Immature natural killer cell (primary cell): ENCODE data around the gene B2M. TPM values are rescaled to one million over a fixed set of nuclear protein-coding genes. Genes with fewer than 3 reads are reported as not detected.

Experiments
- DNase-seq, 3 donors: peaks; one replicate each; pipeline ENCODE4 v3.0.0; 2022; ENCODE audit warnings: mixed read lengths in 1 of 3
- H3K27ac Mint-ChIP-seq, 6 donors: one replicate each; pipeline ENCODE4 v1.8.0; 2020; ENCODE audit warnings: mixed read lengths in 6 of 6, mild to moderate bottlenecking in 5 of 6, inconsistent platforms in 4 of 6, moderate library complexity in 3 of 6
- H3K27me3 Mint-ChIP-seq, 3 donors: one replicate each; pipeline ENCODE4 v1.8.0; 2020 to 2021; ENCODE audit warnings: low read depth in 3 of 3, mild to moderate bottlenecking in 3 of 3, mixed read lengths in 3 of 3, moderate library complexity in 3 of 3, inconsistent platforms in 1 of 3
- H3K36me3 Mint-ChIP-seq, 3 donors: one replicate each; pipeline ENCODE4 v1.8.0; 2020; ENCODE audit warnings: mixed read lengths in 3 of 3, inconsistent platforms in 2 of 3, mild to moderate bottlenecking in 2 of 3
- H3K4me1 Mint-ChIP-seq, 2 donors: one replicate each; pipeline ENCODE4 v1.8.0; 2020; ENCODE audit warnings: inconsistent platforms in 2 of 2, mild to moderate bottlenecking in 2 of 2, mixed read lengths in 2 of 2, moderate library complexity in 1 of 2
- H3K4me3 Mint-ChIP-seq, 5 donors: one replicate each; pipeline ENCODE4 v1.8.0; 2020; ENCODE audit warnings: mild to moderate bottlenecking in 5 of 5, mixed read lengths in 5 of 5, inconsistent platforms in 3 of 5, moderate library complexity in 3 of 5
- H3K9me3 Mint-ChIP-seq, 6 donors: one replicate each; pipeline ENCODE4 v1.8.0; 2020; ENCODE audit warnings: mild to moderate bottlenecking in 6 of 6, mixed read lengths in 6 of 6, inconsistent platforms in 4 of 6, moderate library complexity in 3 of 6
- polyA plus RNA-seq, 3 donors: library from polyadenylated mRNA; unstranded; fragments of 300-500 nt; fragmentation: Illumina TruSeq; gene quantifications; one replicate each; pipeline ENCODE4 v1.2.3, GENCODE V29; 2021

Gene B2M
- polyA plus RNA-seq: over 10,000 TPM; 41,154 to 70,702 (median 45,494) TPM

GRCh38 chr15:44711096-44711742 is at the start of gene B2M, which contains the start of gene PATL2:
Gene B2M, plus strand, starts transcription at chr15:44711517. Its CDS starts 30 bp downstream, at chr15:44711547.
Gene PATL2, minus strand, starts transcription at chr15:44711323. Its CDS starts 34,833 bp downstream, at chr15:44676490.
- Mint-ChIP-seq H3K27ac (peak within 1 kb of the TSS; percentile 100), H3K4me3 (peak within 1 kb of the TSS; percentile 86 to 100 (median 99)), H3K9me3 (peaks cover 0 to 3% (median 0%) of the 10 kb centered on the region in 6 donors), H3K36me3 (peaks cover 47 to 51% (median 49%) of the 10 kb centered on the region in 3 donors), H3K4me1 (peaks cover 49 to 65% of the 10 kb centered on the region in 2 donors), H3K27me3 (peaks cover 33 to 50% (median 41%) of the 10 kb centered on the region in 3 donors)
- DNase-seq: peak; percentile 97 to 99 (median 97)

GRCh38 chr15:44661576-44661975 is 49.7 kb upstream of the B2M start:
- DNase-seq: no peak
- Mint-ChIP-seq H3K36me3 (peaks cover 12 to 18% (median 13%) of the 10 kb centered on the region in 3 donors), H3K9me3 (no peaks in the 10 kb centered on the region), H3K27me3 (peaks cover 4 to 13% (median 7%) of the 10 kb centered on the region in 3 donors), H3K27ac (peak overlapping the region; percentile 91 to 99 (median 96)), H3K4me1 (peaks cover 44 to 69% of the 10 kb centered on the region in 2 donors), H3K4me3 (peak overlapping the region; percentile 46 to 99 (median 55))

DNA sequence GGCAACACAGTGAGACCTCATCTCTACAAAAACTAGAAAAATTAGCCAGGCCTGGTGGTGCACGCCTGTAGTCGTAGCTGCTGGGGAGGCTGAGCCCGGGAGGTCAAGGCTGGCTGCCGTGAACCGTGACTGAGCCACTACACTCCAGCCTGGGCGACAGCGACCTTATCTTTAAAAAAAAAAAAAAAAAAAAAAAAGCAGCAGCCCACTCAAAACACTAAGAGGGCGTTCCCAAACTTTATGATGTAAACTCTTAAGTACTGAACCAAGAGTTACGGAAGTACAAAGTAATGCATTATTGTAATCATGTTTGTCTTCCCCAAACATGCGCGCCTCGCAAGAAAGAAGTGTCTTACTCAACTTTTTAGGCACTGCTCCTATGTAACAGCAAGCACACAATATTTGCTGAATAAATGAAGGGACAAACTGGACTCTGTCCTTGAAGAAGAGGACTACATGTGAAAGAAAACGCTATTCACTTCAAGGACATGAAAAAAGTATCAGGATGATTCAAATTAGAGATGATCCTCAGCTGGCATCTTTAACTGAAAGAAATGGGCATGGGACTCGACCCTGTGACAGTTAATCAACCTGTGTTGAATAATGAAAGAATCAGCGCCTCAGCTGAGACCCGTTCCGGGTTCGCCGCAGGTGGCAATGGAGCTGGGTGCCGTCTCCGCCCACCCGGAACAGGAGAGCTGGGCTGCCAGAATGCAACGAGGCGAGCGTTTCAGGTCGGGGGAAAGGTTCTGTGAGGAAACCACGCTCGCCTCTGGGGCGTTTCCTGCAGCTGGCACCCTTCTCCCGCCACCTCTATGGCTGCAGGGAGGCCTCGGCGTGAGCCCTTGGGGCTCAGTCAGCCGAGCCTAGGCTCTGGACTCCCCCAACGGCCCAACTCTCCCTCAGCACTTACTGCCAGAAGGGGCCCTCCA is 48.6 kb upstream of the B2M start:
- peak; percentile 87 to 89 (median 89) for DNase-seq
- Mint-ChIP-seq H3K27ac (peak overlapping the region; percentile 92 to 99 (median 96)), H3K36me3 (peaks cover 4 to 14% (median 6%) of the 10 kb centered on the region in 3 donors), H3K9me3 (no peaks in the 10 kb centered on the region), H3K27me3 (peaks cover 4 to 13% (median 7%) of the 10 kb centered on the region in 3 donors), H3K4me1 (peaks cover 52 to 70% of the 10 kb centered on the region in 2 donors), H3K4me3 (peak overlapping the region; percentile 97 to 99 (median 97))

GRCh38 chr15:44663410-44664308 is 47.7 kb upstream of the B2M start, which contains the start of gene SPG11:
Gene SPG11, minus strand, starts transcription at chr15:44663662. Its CDS starts 15 bp downstream, at chr15:44663647.
- peak within 1 kb of the TSS; percentile 92 to 99 (median 96) for H3K27ac Mint-ChIP-seq
- peak within 1 kb of the TSS; percentile 97 to 99 (median 97) for H3K4me3 Mint-ChIP-seq
- no peaks in the 10 kb centered on the region for H3K9me3 Mint-ChIP-seq
- H3K4me1 Mint-ChIP-seq: peaks cover 52 to 70% of the 10 kb centered on the region in 2 donors
- DNase-seq: peak; percentile 94 to 96 (median 95)
- peaks cover 11 to 20% (median 14%) of the 10 kb centered on the region in 3 donors for H3K36me3 Mint-ChIP-seq
- peaks cover 4 to 15% (median 7%) of the 10 kb centered on the region in 3 donors for H3K27me3 Mint-ChIP-seq

GRCh38 chr15:44666210-44667038 is 44.9 kb upstream of the B2M start:
- Mint-ChIP-seq H3K27me3 (peaks cover 4 to 15% (median 7%) of the 10 kb centered on the region in 3 donors), H3K9me3 (no peaks in the 10 kb centered on the region)
- peak; percentile 32 to 44 (median 32) for DNase-seq

DNA sequence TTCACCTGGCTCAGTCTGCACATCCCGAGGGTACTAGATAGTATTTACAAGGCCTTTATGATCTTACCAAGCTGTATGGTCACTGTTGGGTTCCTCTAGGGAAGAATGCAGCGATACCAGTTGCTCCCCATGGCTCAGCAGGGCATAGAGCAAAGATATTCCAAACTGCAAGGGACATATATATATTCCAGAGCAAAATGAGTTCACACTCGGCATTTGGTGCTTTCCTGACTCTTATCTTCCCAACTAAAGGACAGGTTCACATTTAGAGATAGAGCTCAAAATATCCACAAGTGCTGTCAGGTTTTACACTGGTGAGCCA is 44.3 kb upstream of the B2M start:
- Mint-ChIP-seq H3K27me3 (peaks cover 4 to 15% (median 7%) of the 10 kb centered on the region in 3 donors), H3K9me3 (no peaks in the 10 kb centered on the region), H3K4me1 (peaks cover 45 to 58% of the 10 kb centered on the region in 2 donors), H3K4me3 (peak overlapping the region; percentile 46 to 86 (median 67)), H3K36me3 (peaks cover 11 to 18% (median 12%) of the 10 kb centered on the region in 3 donors), H3K27ac (peak overlapping the region; percentile 88 to 97 (median 94))
- no peak for DNase-seq

More at GRCh38 chr15:44666210-44667038, 44.9 kb upstream of the B2M start:
- H3K36me3 Mint-ChIP-seq: peaks cover 7 to 17% (median 12%) of the 10 kb centered on the region in 3 donors
- H3K4me1 Mint-ChIP-seq: peaks cover 45 to 58% of the 10 kb centered on the region in 2 donors
- peak overlapping the region; percentile 88 to 97 (median 94) for H3K27ac Mint-ChIP-seq
- H3K4me3 Mint-ChIP-seq: peak overlapping the region; percentile 46 to 86 (median 67)

DNA sequence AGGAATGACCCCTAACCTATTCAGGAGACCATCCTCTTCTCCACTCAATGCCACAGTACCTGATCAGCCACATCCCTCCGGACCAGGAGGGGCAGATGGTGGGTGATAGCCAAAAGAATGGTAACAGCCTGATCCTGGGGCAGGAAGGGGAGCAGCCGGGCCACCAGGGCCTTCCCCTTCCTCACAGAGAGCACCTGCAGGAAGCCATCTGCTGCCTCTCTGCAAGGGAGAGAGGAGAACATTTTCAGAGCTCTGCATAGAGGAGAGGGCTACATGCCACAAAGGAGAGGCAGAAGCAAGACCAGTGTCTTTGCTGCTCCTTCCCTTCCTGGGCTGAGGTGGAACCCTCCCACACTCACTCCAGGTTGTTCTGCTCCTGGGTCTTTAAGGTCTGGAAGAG is 42.4 kb upstream of the B2M start:
- Mint-ChIP-seq H3K9me3 (no peaks in the 10 kb centered on the region), H3K4me1 (peaks cover 52 to 56% of the 10 kb centered on the region in 2 donors), H3K36me3 (peaks cover 12 to 26% (median 15%) of the 10 kb centered on the region in 3 donors), H3K27ac (peak overlapping the region in 2 of 6 donors; percentile 17 to 86), H3K4me3 (no peak overlapping the region), H3K27me3 (peaks cover 0 to 3% (median 2%) of the 10 kb centered on the region in 3 donors)
- no peak for DNase-seq

- peaks cover 54 to 58% of the 10 kb centered on the region in 2 donors for H3K4me1 Mint-ChIP-seq
- no peaks in the 10 kb centered on the region for H3K9me3 Mint-ChIP-seq
- no peak overlapping the region for H3K4me3 Mint-ChIP-seq
- H3K36me3 Mint-ChIP-seq: peaks cover 12 to 26% (median 15%) of the 10 kb centered on the region in 3 donors
- H3K27ac Mint-ChIP-seq: peak overlapping the region in 4 of 6 donors; percentile 36 to 85 (median 60)
- peaks cover 0 to 3% (median 2%) of the 10 kb centered on the region in 3 donors for H3K27me3 Mint-ChIP-seq
- DNase-seq: no peak
Measured at GRCh38 chr15:44670087-44670950, 41.0 kb upstream of the B2M start.

- Mint-ChIP-seq H3K9me3 (no peaks in the 10 kb centered on the region), H3K27me3 (peaks cover 0 to 9% (median 2%) of the 10 kb centered on the region in 3 donors), H3K4me1 (peaks cover 66 to 69% of the 10 kb centered on the region in 2 donors), H3K4me3 (peak overlapping the region in 3 of 5 donors; percentile 12 to 38 (median 17)), H3K36me3 (peaks cover 3 to 16% (median 9%) of the 10 kb centered on the region in 3 donors), H3K27ac (peak overlapping the region in 5 of 6 donors; percentile 50 to 86 (median 64))
- no peak for DNase-seq
Measured at GRCh38 chr15:44673639-44674038, 37.7 kb upstream of the B2M start.

GRCh38 chr15:44675911-44676310 is 35.4 kb upstream of the B2M start:
- peak overlapping the region; percentile 77 to 84 (median 82) for H3K4me3 Mint-ChIP-seq
- peak overlapping the region; percentile 89 to 99 (median 95) for H3K27ac Mint-ChIP-seq
- peaks cover 3 to 18% (median 12%) of the 10 kb centered on the region in 3 donors for H3K36me3 Mint-ChIP-seq
- peaks cover 2 to 9% (median 5%) of the 10 kb centered on the region in 3 donors for H3K27me3 Mint-ChIP-seq
- H3K9me3 Mint-ChIP-seq: peaks cover 0 to 9% (median under 1%) of the 10 kb centered on the region in 6 donors
- H3K4me1 Mint-ChIP-seq: peaks cover 83 to 86% of the 10 kb centered on the region in 2 donors
- DNase-seq: no peak

GRCh38 chr15:44676676-44677075 is 34.6 kb upstream of the B2M start:
- peaks cover 88 to 89% of the 10 kb centered on the region in 2 donors for H3K4me1 Mint-ChIP-seq
- DNase-seq: peak; percentile 58 to 62 (median 60)

More at GRCh38 chr15:44676676-44677075, 34.6 kb upstream of the B2M start:
- Mint-ChIP-seq H3K27me3 (peaks cover 2 to 9% (median 5%) of the 10 kb centered on the region in 3 donors), H3K9me3 (peaks cover 0 to 9% (median 3%) of the 10 kb centered on the region in 6 donors), H3K27ac (peak overlapping the region; percentile 89 to 99 (median 95)), H3K36me3 (peaks cover 9 to 21% (median 9%) of the 10 kb centered on the region in 3 donors), H3K4me3 (peak overlapping the region; percentile 77 to 84 (median 82))
